Neutrophil (primary cell): ENCODE results near the gene CPT1B.
A peak's percentile ranks its signal among the peaks of the same experiment; 100 is the strongest.

Experiments
- H3K27ac ChIP-seq: fragments of 200-600 bp; sonication (generic); 2 replicates; pipeline ENCODE4 v1.5.1; 2016; ENCODE audit warnings: mild to moderate bottlenecking, moderate library complexity
- H3K27me3 ChIP-seq: fragments of 200-600 bp; sonication (generic); 2 replicates; pipeline ENCODE4 v1.6.0; 2016; ENCODE audit warnings: mild to moderate bottlenecking
- H3K36me3 ChIP-seq: fragments of 200-600 bp; sonication (generic); 2 replicates; pipeline ENCODE4 v1.5.1; 2017
- H3K4me1 ChIP-seq, 2 experiments: fragments of 200-600 bp in 1 of 2; sonication (generic) in 1 of 2; 1 replicate in 1 of 2; 2 replicates in 1 of 2; pipeline versions ENCODE4 v1.5.1 to v1.6.1; 2013 to 2016; ENCODE audit warnings: low read depth in 1 of 2, low read length in 1 of 2, mild to moderate bottlenecking in 1 of 2, moderate library complexity in 1 of 2; ENCODE audit not compliant: control insufficient read depth in 1 of 2, insufficient read depth in 1 of 2
- H3K4me3 ChIP-seq, 2 experiments: fragments of 200-600 bp in 1 of 2; sonication (generic) in 1 of 2; 1 replicate in 1 of 2; 2 replicates in 1 of 2; pipeline ENCODE4 v1.5.1; 2013 to 2016; ENCODE audit warnings: low read depth in 1 of 2, low read length in 1 of 2, mild to moderate bottlenecking in 1 of 2, moderate library complexity in 1 of 2
- H3K9me3 ChIP-seq: fragments of 200-600 bp; sonication (generic); 2 replicates; pipeline ENCODE4 v1.5.1; 2016
- CTCF ChIP-seq: fragments of 200-600 bp; sonication (generic); IDR thresholded peaks from 2 replicates; pipeline ENCODE4 v1.5.1; 2016; ENCODE audit warnings: antibody characterized with exemption

The CPT1B gene

GRCh38 chr22:50551160-50551752 lies 27.0 kb downstream of the CPT1B start:
- Histone ChIP-seq H3K36me3 (no peaks in the 10 kb centered on the region), H3K4me3 (no peak overlapping the region), H3K9me3 (no peaks in the 10 kb centered on the region), H3K27me3 (peaks cover 42% of the 10 kb centered on the region), H3K4me1 (peaks cover 11 to 15% of the 10 kb centered on the region in 2 experiments), H3K27ac (no peak overlapping the region)
- no peak for TF ChIP-seq CTCF

GRCh38 chr22:50550395-50550794 lies 27.8 kb downstream of the CPT1B start:
- Histone ChIP-seq H3K9me3 (no peaks in the 10 kb centered on the region), H3K4me1 (peaks cover 11 to 19% of the 10 kb centered on the region in 2 experiments), H3K27ac (no peak overlapping the region), H3K36me3 (no peaks in the 10 kb centered on the region), H3K27me3 (peaks cover 49% of the 10 kb centered on the region), H3K4me3 (no peak overlapping the region)
- no peak for TF ChIP-seq CTCF

- Histone ChIP-seq H3K9me3 (no peaks in the 10 kb centered on the region), H3K4me3 (peak overlapping the region; percentile 52 to 59), H3K27me3 (peaks cover 50% of the 10 kb centered on the region), H3K36me3 (no peaks in the 10 kb centered on the region), H3K27ac (peak overlapping the region; percentile 32), H3K4me1 (peaks cover 22 to 31% of the 10 kb centered on the region in 2 experiments)
- TF ChIP-seq CTCF, result no peak
Measured at GRCh38 chr22:50548921-50549790, 29.1 kb downstream of the CPT1B start.

- no peak for TF ChIP-seq CTCF
- H3K4me3 ChIP-seq, result peak overlapping the region; percentile 52 to 59
- H3K27ac ChIP-seq, result peak overlapping the region; percentile 32
- H3K36me3 ChIP-seq, result no peaks in the 10 kb centered on the region
- H3K27me3 ChIP-seq, result peaks cover 50% of the 10 kb centered on the region
- H3K9me3 ChIP-seq, result no peaks in the 10 kb centered on the region
- H3K4me1 ChIP-seq, result peaks cover 31 to 40% of the 10 kb centered on the region in 2 experiments
Measured at GRCh38 chr22:50548040-50548920, 29.9 kb downstream of the CPT1B start.

DNA sequence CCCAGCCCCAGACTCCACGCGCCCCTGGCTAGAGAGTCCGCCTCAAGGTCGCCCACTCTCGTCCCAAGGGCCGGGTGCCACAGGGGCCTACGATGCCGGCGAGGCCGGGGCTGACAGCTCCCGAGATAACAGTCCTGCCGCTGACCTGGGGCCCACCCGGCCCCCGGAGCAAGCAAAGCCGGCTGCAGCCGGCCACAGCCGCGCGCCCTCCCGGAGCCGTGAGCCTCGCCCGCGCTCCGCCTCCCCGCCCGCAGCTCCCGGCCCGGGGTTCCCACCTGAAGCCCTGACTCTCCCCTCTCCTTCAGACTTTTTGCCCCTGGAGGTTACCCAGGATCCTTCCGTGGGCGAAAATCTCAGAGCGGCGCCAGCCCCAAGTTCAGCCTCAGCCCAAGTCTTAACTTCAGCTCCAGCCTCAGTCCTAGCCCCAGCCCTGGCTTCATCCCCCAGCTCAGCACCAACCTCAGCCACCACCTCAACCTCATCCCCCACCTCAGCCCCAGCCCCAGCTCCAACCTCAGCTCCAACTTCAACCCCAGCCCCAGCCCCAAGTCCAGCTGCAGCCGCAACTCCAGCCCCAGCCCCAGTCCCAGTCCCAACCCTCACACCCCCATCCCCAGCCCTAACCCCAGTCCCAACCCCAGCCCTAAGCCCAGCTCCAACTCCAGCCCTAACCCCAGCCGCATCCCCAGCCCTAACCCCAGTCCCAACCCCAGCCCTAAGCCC lies 30.8 kb downstream of the CPT1B start:
- H3K9me3 ChIP-seq, result no peaks in the 10 kb centered on the region
- H3K27ac ChIP-seq, result no peak overlapping the region
- no peaks in the 10 kb centered on the region for H3K36me3 ChIP-seq
- peaks cover 50% of the 10 kb centered on the region for H3K27me3 ChIP-seq
- no peak for TF ChIP-seq CTCF
- H3K4me1 ChIP-seq, result peaks cover 40 to 49% of the 10 kb centered on the region in 2 experiments
- no peak overlapping the region for H3K4me3 ChIP-seq
